Chondrocyte (in vitro differentiated cells): ENCODE results near the gene SDC4. TPM values are rescaled to one million over a fixed set of nuclear protein-coding genes. Genes with fewer than 3 reads are reported as not detected.

Experiments
- DNase-seq: peaks from one replicate; pipeline ENCODE4 v3.0.0; 2021; ENCODE audit warnings: mixed read lengths, low spot score
- H3K27ac Mint-ChIP-seq: one replicate; pipeline ENCODE4 v1.8.0; 2021; ENCODE audit warnings: mild to moderate bottlenecking, moderate library complexity, mixed read lengths; ENCODE audit not compliant: unreplicated experiment
- H3K27me3 Mint-ChIP-seq: 2 replicates; pipeline ENCODE4 v1.8.0; 2021; ENCODE audit warnings: low read depth, mixed read lengths
- H3K36me3 Mint-ChIP-seq: 2 replicates; pipeline ENCODE4 v1.8.0; 2021; ENCODE audit warnings: low read depth, mixed read lengths
- H3K4me1 Mint-ChIP-seq: 2 replicates; pipeline ENCODE4 v1.8.0; 2021; ENCODE audit warnings: low read depth, mild to moderate bottlenecking, mixed read lengths
- H3K4me3 Mint-ChIP-seq: one replicate; pipeline ENCODE4 v1.8.0; 2021; ENCODE audit warnings: mild to moderate bottlenecking, moderate library complexity, mixed read lengths; ENCODE audit not compliant: unreplicated experiment
- H3K9me3 Mint-ChIP-seq: 2 replicates; pipeline ENCODE4 v1.8.0; 2021; ENCODE audit warnings: low read depth, mixed read lengths
- CTCF ChIP-seq: fragments of 200-600 bp; sonication (generic); IDR thresholded peaks from 2 replicates; pipeline ENCODE4 v1.5.0; 2021; ENCODE audit warnings: antibody characterized with exemption, mild to moderate bottlenecking, moderate library complexity
- total RNA-seq: library from RNA; stranded (reverse); gene quantifications from 3 replicates; pipeline ENCODE4 v1.2.1, GENCODE V29; 2021

The SDC4 gene
- total RNA-seq, 1 donor from 2014 or later, result 21.2 TPM

- no peak for DNase-seq
- no peak overlapping the region for H3K4me3 Mint-ChIP-seq
- no peaks in the 10 kb centered on the region for H3K9me3 Mint-ChIP-seq
- no peak overlapping the region for H3K27ac Mint-ChIP-seq
- no peak for TF ChIP-seq CTCF
- H3K27me3 Mint-ChIP-seq, result no peaks in the 10 kb centered on the region
- H3K36me3 Mint-ChIP-seq, result no peaks in the 10 kb centered on the region
- no peaks in the 10 kb centered on the region for H3K4me1 Mint-ChIP-seq
These were observed 43.7 kb downstream of the SDC4 start for GRCh38 chr20:45304464-45304999.

GRCh38 chr20:45303586-45304463, 44.4 kb downstream of the SDC4 start:
- no peak for TF ChIP-seq CTCF
- DNase-seq, result no peak
- no peaks in the 10 kb centered on the region for H3K27me3 Mint-ChIP-seq
- no peaks in the 10 kb centered on the region for H3K36me3 Mint-ChIP-seq
- no peak overlapping the region for H3K27ac Mint-ChIP-seq
- no peak overlapping the region for H3K4me3 Mint-ChIP-seq
- H3K4me1 Mint-ChIP-seq, result no peaks in the 10 kb centered on the region
- H3K9me3 Mint-ChIP-seq, result no peaks in the 10 kb centered on the region

- H3K4me1 Mint-ChIP-seq, result no peaks in the 10 kb centered on the region
- H3K27me3 Mint-ChIP-seq, result no peaks in the 10 kb centered on the region
These were observed 46.4 kb downstream of the SDC4 start for GRCh38 chr20:45301824-45302271.

GRCh38 chr20:45300961-45301360, 47.3 kb downstream of the SDC4 start:
- no peaks in the 10 kb centered on the region for H3K36me3 Mint-ChIP-seq
- no peak for DNase-seq
- peak; percentile 57 for TF ChIP-seq CTCF
- H3K4me1 Mint-ChIP-seq, result no peaks in the 10 kb centered on the region
- H3K4me3 Mint-ChIP-seq, result no peak overlapping the region
- no peaks in the 10 kb centered on the region for H3K27me3 Mint-ChIP-seq
- no peaks in the 10 kb centered on the region for H3K9me3 Mint-ChIP-seq
- H3K27ac Mint-ChIP-seq, result no peak overlapping the region

More at GRCh38 chr20:45301824-45302271, 46.4 kb downstream of the SDC4 start:
- DNase-seq, result no peak
- TF ChIP-seq CTCF, result no peak
- Mint-ChIP-seq H3K27ac (no peak overlapping the region), H3K4me3 (no peak overlapping the region), H3K9me3 (no peaks in the 10 kb centered on the region), H3K36me3 (no peaks in the 10 kb centered on the region)

DNA sequence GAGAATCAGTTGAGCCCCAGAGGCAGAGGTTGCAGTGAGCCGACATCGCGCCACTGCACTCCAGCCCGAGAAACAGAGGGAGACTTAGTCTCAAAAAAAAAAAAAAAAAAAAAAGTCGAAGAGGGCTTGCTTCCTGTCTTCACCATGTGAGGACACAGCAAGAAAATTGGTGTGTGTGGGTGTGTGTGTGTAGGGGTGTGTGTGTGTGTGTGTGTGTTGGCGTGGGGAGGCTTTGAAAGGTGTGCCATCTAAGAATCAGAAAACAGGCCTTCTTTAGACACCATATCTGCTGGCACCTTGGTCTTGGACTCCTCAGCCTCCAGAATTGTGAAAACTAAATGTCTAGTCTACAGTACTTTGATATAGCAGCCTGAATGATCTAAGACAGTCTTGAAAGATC, 48.4 kb downstream of the SDC4 start:
- Mint-ChIP-seq H3K36me3 (no peaks in the 10 kb centered on the region), H3K27ac (no peak overlapping the region), H3K4me3 (no peak overlapping the region), H3K9me3 (no peaks in the 10 kb centered on the region), H3K4me1 (no peaks in the 10 kb centered on the region), H3K27me3 (no peaks in the 10 kb centered on the region)
- DNase-seq, result no peak
- no peak for TF ChIP-seq CTCF
